Stimulated activated CD8-positive, alpha-beta memory T cell treated with anti-CD3 and anti-CD28 coated beads, Interleukin-12 subunit alpha, Interleukin-12 subunit beta, amount 100 ng/mL, for 24 hours (primary cell): ENCODE results near the gene CPNE2.

Experiments used
- DNase-seq: peaks from one replicate; pipeline ENCODE4 v3.0.0-alpha.2; 2020; ENCODE audit errors: extremely low read depth

Gene CPNE2

GRCh38 chr16:57192720-57193486 is 100.5 kb downstream of the CPNE2 start:
- DNase-seq: no peak

GRCh38 chr16:57194512-57194911 is 102.1 kb downstream of the CPNE2 start:
- DNase-seq: no peak

GRCh38 chr16:57196286-57196685 is 103.9 kb downstream of the CPNE2 start:
- no peak for DNase-seq

DNA sequence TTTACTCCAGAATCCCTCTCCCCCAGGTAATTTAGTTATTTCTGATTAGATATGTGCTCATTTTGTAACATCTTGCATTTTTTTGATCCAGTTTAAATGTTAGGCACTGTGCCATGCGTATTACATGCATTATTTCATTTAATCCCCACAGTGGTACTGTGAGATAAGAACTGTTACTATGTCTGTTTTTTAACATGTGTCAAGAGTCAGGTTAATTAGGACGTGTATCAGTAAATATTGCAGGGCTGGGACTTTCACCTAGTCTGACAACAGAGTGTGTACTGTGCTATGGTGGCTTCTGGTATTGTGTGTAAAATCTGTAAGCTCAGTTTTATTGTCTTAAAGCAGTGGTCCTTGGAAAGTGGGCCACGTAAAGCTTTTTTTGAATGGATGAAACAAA is 104.4 kb downstream of the CPNE2 start:
- DNase-seq: no peak
